Middle frontal gyrus (tissue), 1 donor: Measurements from ENCODE around the gene CCR2.
"Not testable (repeated sequence)": the region's sequence is repeated elsewhere in the genome, so short reads cannot be mapped to it uniquely, and the experiment has no call there.

Experiments used
- DNase-seq: peaks from one replicate; pipeline ENCODE4 v3.0.0-alpha.2; 2015; ENCODE audit warnings: low spot score; ENCODE audit errors: extremely low spot score

CCR2 gene

GRCh38 chr3:46353647-46354410 is at the start of gene CCR2:
Gene CCR2, plus strand, starts transcription at chr3:46354111. Its CDS starts 3,417 bp downstream, at chr3:46357528.
- DNase-seq = no peak

- no peak for DNase-seq
Observed at GRCh38 chr3:46304739-46305138, 49.2 kb upstream of the CCR2 start.

GRCh38 chr3:46312991-46313390 is 40.9 kb upstream of the CCR2 start:
- DNase-seq = no peak

- no peak for DNase-seq
Observed at GRCh38 chr3:46314517-46314916, 39.4 kb upstream of the CCR2 start.

GRCh38 chr3:46316206-46316605 is 37.7 kb upstream of the CCR2 start:
- DNase-seq = no peak

GRCh38 chr3:46318207-46318927 is 35.5 kb upstream of the CCR2 start:
- no peak for DNase-seq

GRCh38 chr3:46321461-46322104 is 32.3 kb upstream of the CCR2 start:
- DNase-seq = no peak

- DNase-seq = no peak
Observed at GRCh38 chr3:46324036-46324435, 29.9 kb upstream of the CCR2 start.

- DNase-seq = no peak
Observed at GRCh38 chr3:46325645-46326300, 28.1 kb upstream of the CCR2 start.

- DNase-seq = not testable (repeated sequence)
Observed at GRCh38 chr3:46330676-46331075, 23.2 kb upstream of the CCR2 start.

GRCh38 chr3:46334741-46335478 is 19.0 kb upstream of the CCR2 start:
- DNase-seq = no peak

GRCh38 chr3:46335541-46335940 is 18.4 kb upstream of the CCR2 start:
- no peak for DNase-seq

- DNase-seq = no peak
Observed at GRCh38 chr3:46337911-46338310, 16.0 kb upstream of the CCR2 start.

- DNase-seq = no peak
Observed at GRCh38 chr3:46338840-46339239, 15.1 kb upstream of the CCR2 start.

GRCh38 chr3:46344476-46344875 is 9.4 kb upstream of the CCR2 start:
- no peak for DNase-seq

- DNase-seq = no peak
Observed at GRCh38 chr3:46348823-46349482, 5.0 kb upstream of the CCR2 start.

GRCh38 chr3:46349484-46350261 is 4.2 kb upstream of the CCR2 start:
- no peak for DNase-seq

- no peak for DNase-seq
Observed at GRCh38 chr3:46350262-46350565, 3.7 kb upstream of the CCR2 start.

GRCh38 chr3:46351646-46352045 is 2.3 kb upstream of the CCR2 start:
- no peak for DNase-seq

GRCh38 chr3:46353090-46353489 is 821 bp upstream of the CCR2 start:
- no peak for DNase-seq
